BE2C (cell line): ENCODE data around the gene ELL3.

Experiments
- DNase-seq: peaks from one replicate; pipeline ENCODE4 v3.0.0-alpha.2; 2020
- H3K27me3 ChIP-seq: fragments of 250-450 bp; sonication (Bioruptor Pico); 2 replicates; pipeline ENCODE4 v1.5.1; 2020; ENCODE audit warnings: mild to moderate bottlenecking
- H3K36me3 ChIP-seq: fragments of 250-450 bp; sonication (Bioruptor Pico); 2 replicates; pipeline ENCODE4 v1.5.1; 2020; ENCODE audit warnings: mild to moderate bottlenecking
- H3K4me1 ChIP-seq: fragments of 250-450 bp; sonication (Bioruptor Pico); 2 replicates; pipeline ENCODE4 v1.5.1; 2020
- H3K4me3 ChIP-seq: 2 replicates; pipeline ENCODE4 v1.5.1; 2011; ENCODE audit warnings: low read depth, low read length
- H3K9me3 ChIP-seq: fragments of 250-450 bp; sonication (Bioruptor Pico); 2 replicates; pipeline ENCODE4 v1.5.1; 2020
- TF ChIP-seq, protein P1 (sequence below): IDR thresholded peaks from 2 replicates; pipeline ENCODE4 v1.5.1; 2012; ENCODE audit warnings: mild to moderate bottlenecking, low read depth, low read length

Gene ELL3

GRCh38 chr15:43796566-43796965, 19.8 kb upstream of the ELL3 start:
- DNase-seq = no peak
- no peaks in the 10 kb centered on the region for H3K27me3 ChIP-seq
- H3K4me1 ChIP-seq = peaks cover 10% of the 10 kb centered on the region
- H3K9me3 ChIP-seq = no peaks in the 10 kb centered on the region
- peaks cover 63% of the 10 kb centered on the region for H3K36me3 ChIP-seq
- TF ChIP-seq, protein P1, sequence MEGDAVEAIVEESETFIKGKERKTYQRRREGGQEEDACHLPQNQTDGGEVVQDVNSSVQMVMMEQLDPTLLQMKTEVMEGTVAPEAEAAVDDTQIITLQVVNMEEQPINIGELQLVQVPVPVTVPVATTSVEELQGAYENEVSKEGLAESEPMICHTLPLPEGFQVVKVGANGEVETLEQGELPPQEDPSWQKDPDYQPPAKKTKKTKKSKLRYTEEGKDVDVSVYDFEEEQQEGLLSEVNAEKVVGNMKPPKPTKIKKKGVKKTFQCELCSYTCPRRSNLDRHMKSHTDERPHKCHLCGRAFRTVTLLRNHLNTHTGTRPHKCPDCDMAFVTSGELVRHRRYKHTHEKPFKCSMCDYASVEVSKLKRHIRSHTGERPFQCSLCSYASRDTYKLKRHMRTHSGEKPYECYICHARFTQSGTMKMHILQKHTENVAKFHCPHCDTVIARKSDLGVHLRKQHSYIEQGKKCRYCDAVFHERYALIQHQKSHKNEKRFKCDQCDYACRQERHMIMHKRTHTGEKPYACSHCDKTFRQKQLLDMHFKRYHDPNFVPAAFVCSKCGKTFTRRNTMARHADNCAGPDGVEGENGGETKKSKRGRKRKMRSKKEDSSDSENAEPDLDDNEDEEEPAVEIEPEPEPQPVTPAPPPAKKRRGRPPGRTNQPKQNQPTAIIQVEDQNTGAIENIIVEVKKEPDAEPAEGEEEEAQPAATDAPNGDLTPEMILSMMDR = no peak
- H3K4me3 ChIP-seq = no peak overlapping the region

GRCh38 chr15:43795997-43796396, 19.2 kb upstream of the ELL3 start:
- TF ChIP-seq, protein P1 = no peak
- Histone ChIP-seq H3K27me3 (no peaks in the 10 kb centered on the region), H3K36me3 (peaks cover 61% of the 10 kb centered on the region), H3K4me1 (peaks cover 10% of the 10 kb centered on the region), H3K9me3 (no peaks in the 10 kb centered on the region), H3K4me3 (no peak overlapping the region)
- no peak for DNase-seq

- Histone ChIP-seq H3K9me3 (no peaks in the 10 kb centered on the region), H3K4me3 (no peak overlapping the region), H3K4me1 (peaks cover 9% of the 10 kb centered on the region), H3K36me3 (peaks cover 55% of the 10 kb centered on the region), H3K27me3 (no peaks in the 10 kb centered on the region)
- DNase-seq = no peak
- TF ChIP-seq, protein P1 = no peak
These were observed 18.4 kb upstream of the ELL3 start for GRCh38 chr15:43795197-43795596.

GRCh38 chr15:43794269-43795037, 17.7 kb upstream of the ELL3 start:
- H3K4me3 ChIP-seq = no peak overlapping the region
- H3K4me1 ChIP-seq = peaks cover 2% of the 10 kb centered on the region; the same call in 1 of the 2 replicates
- H3K27me3 ChIP-seq = no peaks in the 10 kb centered on the region
- TF ChIP-seq, protein P1 = no peak
- H3K9me3 ChIP-seq = no peaks in the 10 kb centered on the region
- peaks cover 47% of the 10 kb centered on the region for H3K36me3 ChIP-seq
- DNase-seq = peak; percentile 28

GRCh38 chr15:43793647-43794046, 16.9 kb upstream of the ELL3 start:
- H3K4me1 ChIP-seq = peaks cover 2% of the 10 kb centered on the region; the same call in 1 of the 2 replicates

More at GRCh38 chr15:43793647-43794046, 16.9 kb upstream of the ELL3 start:
- TF ChIP-seq, protein P1 = no peak
- Histone ChIP-seq H3K9me3 (no peaks in the 10 kb centered on the region), H3K4me3 (peak overlapping the region; percentile 91), H3K36me3 (peaks cover 39% of the 10 kb centered on the region), H3K27me3 (no peaks in the 10 kb centered on the region)
- DNase-seq = no peak
